RWPE2 (cell line): ENCODE measurements around the gene PRKX.
"Not testable (repeated sequence)": the region's sequence is repeated elsewhere in the genome, so short reads cannot be mapped to it uniquely, and the experiment has no call there.

Experiments used
- ATAC-seq: fragments of 200-7000 bp; cut with Tn5 transposase; 3 replicates; pipeline ENCODE4 v1.9.1; 2021; ENCODE audit warnings: low read depth
- DNase-seq: peaks from one replicate; pipeline ENCODE4 v3.0.0-alpha.2; 2020; ENCODE audit warnings: low spot score
- H3K27ac ChIP-seq: fragments of 450-650 bp; 2 replicates; pipeline ENCODE4 v1.5.1; 2017; ENCODE audit warnings: mild to moderate bottlenecking; ENCODE audit not compliant: poor library complexity, severe bottlenecking
- H3K27me3 ChIP-seq: fragments of 250-450 bp; sonication (Bioruptor Pico); 2 replicates; pipeline ENCODE4 v1.5.1; 2021; ENCODE audit warnings: mild to moderate bottlenecking, moderate library complexity; ENCODE audit not compliant: insufficient read depth, poor library complexity, severe bottlenecking
- H3K36me3 ChIP-seq: fragments of 250-450 bp; sonication (Bioruptor Pico); 2 replicates; pipeline ENCODE4 v1.5.1; 2020; ENCODE audit warnings: low read depth, mild to moderate bottlenecking, moderate library complexity
- H3K4me1 ChIP-seq: fragments of 250-450 bp; sonication (Bioruptor Pico); 2 replicates; pipeline ENCODE4 v1.5.1; 2021; ENCODE audit warnings: mild to moderate bottlenecking, moderate library complexity; ENCODE audit not compliant: insufficient read depth, poor library complexity, severe bottlenecking
- H3K4me3 ChIP-seq: fragments of 250-450 bp; sonication (Bioruptor Pico); 2 replicates; pipeline ENCODE4 v1.5.1; 2021; ENCODE audit warnings: mild to moderate bottlenecking, moderate library complexity; ENCODE audit not compliant: severe bottlenecking
- H3K9me3 ChIP-seq: fragments of 250-450 bp; sonication (Bioruptor Pico); 2 replicates; pipeline ENCODE4 v1.5.1; 2021; ENCODE audit warnings: mild to moderate bottlenecking, moderate library complexity; ENCODE audit not compliant: severe bottlenecking
- CTCF ChIP-seq: fragments of 450-650 bp; IDR thresholded peaks from one replicate; pipeline ENCODE4 v1.5.1; 2017; ENCODE audit warnings: mild to moderate bottlenecking, moderate library complexity; ENCODE audit not compliant: poor library complexity, severe bottlenecking

Gene PRKX

GRCh38 chrX:3706481-3706880 is 7.0 kb downstream of the PRKX start:
- TF ChIP-seq CTCF: no peak
- no peaks in the 10 kb centered on the region for H3K4me1 ChIP-seq
- no peak for DNase-seq
- H3K4me3 ChIP-seq: no peak overlapping the region
- no peaks in the 10 kb centered on the region for H3K9me3 ChIP-seq
- no peaks in the 10 kb centered on the region for H3K27me3 ChIP-seq
- no peaks in the 10 kb centered on the region for H3K36me3 ChIP-seq
- no peak for ATAC-seq
- no peak overlapping the region for H3K27ac ChIP-seq

GRCh38 chrX:3703251-3703650 is 10.2 kb downstream of the PRKX start:
- not testable (repeated sequence) for DNase-seq, H3K9me3 ChIP-seq, H3K36me3 ChIP-seq, H3K4me1 ChIP-seq, H3K4me3 ChIP-seq, H3K27ac ChIP-seq, H3K27me3 ChIP-seq, ATAC-seq

GRCh38 chrX:3702095-3702494 is 11.4 kb downstream of the PRKX start:
- not testable (repeated sequence) for DNase-seq, H3K4me3 ChIP-seq, H3K4me1 ChIP-seq, H3K9me3 ChIP-seq, H3K27me3 ChIP-seq, H3K27ac ChIP-seq, H3K36me3 ChIP-seq
- ATAC-seq: peak; percentile 68

GRCh38 chrX:3701445-3701928 is 12.0 kb downstream of the PRKX start:
- not testable (repeated sequence) for H3K4me3 ChIP-seq, DNase-seq, H3K36me3 ChIP-seq, H3K9me3 ChIP-seq, H3K27ac ChIP-seq, H3K4me1 ChIP-seq, ATAC-seq, H3K27me3 ChIP-seq

- Histone ChIP-seq H3K36me3 (no peaks in the 10 kb centered on the region), H3K27ac (no peak overlapping the region), H3K9me3 (no peaks in the 10 kb centered on the region), H3K27me3 (no peaks in the 10 kb centered on the region), H3K4me1 (no peaks in the 10 kb centered on the region), H3K4me3 (no peak overlapping the region)
- ATAC-seq: no peak
- TF ChIP-seq CTCF: no peak
- DNase-seq: no peak
Measured at GRCh38 chrX:3699821-3700381, 13.5 kb downstream of the PRKX start.

DNA sequence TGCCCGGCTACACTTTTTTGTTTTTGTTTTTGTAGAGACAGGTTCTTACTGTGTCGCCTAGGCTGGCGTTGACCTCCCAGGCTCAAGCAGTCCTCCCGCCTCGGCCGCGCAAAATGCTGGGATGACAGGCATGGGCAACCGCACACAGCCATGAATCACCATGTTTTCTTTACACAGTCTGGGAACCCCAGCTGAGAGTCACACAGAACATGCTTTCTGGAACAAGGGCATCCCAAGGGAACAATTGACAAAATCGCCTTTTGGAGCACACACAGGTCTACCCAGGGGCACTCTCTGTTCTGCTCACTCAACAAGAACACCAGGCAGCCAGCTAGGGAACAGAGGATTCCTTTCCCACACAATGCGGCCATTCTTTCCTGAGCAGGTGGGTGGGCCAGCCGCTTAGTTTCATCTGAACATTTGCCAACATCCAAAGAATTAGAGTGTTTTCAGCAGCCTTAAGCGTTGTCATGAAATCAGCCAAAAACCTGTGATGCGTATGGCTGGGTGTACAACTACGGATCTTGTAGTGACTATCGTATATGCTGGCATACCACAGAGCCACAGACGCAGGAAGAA is 15.7 kb downstream of the PRKX start:
- no peak overlapping the region for H3K4me3 ChIP-seq
- no peak for TF ChIP-seq CTCF
- no peak overlapping the region for H3K27ac ChIP-seq
- no peaks in the 10 kb centered on the region for H3K4me1 ChIP-seq
- no peak for DNase-seq
- peak; percentile 42; the same call in 1 of the 3 replicates for ATAC-seq
- H3K36me3 ChIP-seq: no peaks in the 10 kb centered on the region
- H3K9me3 ChIP-seq: no peaks in the 10 kb centered on the region
- H3K27me3 ChIP-seq: no peaks in the 10 kb centered on the region
